CD4-positive, alpha-beta T cell (primary cell): ENCODE data around the gene TPCN1. TPM values are rescaled to one million over a fixed set of nuclear protein-coding genes. Genes with fewer than 3 reads are reported as not detected.

Experiments
- ATAC-seq: fragments of 200-7000 bp; cut with Tn5 transposase; one replicate; pipeline ENCODE4 v1.10.0; 2022; ENCODE audit warnings: mild to moderate bottlenecking; ENCODE audit not compliant: poor library complexity
- CTCF ChIA-PET: fragments of 350-600 bp; sonication (Branson Sonifier 250); formaldehyde crosslinking; loops from one replicate; lab custom pipeline; 2021; ENCODE audit warnings: antibody characterized with exemption, inconsistent platforms; lab: Charles Lee
- POLR2A ChIA-PET: fragments of 350-600 bp; sonication (Branson Sonifier 250); formaldehyde crosslinking; loops from one replicate; lab custom pipeline; 2021; ENCODE audit warnings: antibody characterized with exemption, inconsistent platforms; lab: Charles Lee
- DNase-seq, 14 experiments: peaks; one replicate each; pipeline ENCODE4 v3.0.0-alpha.2; 2013 to 2020; ENCODE audit warnings: mixed read lengths in 2 of 14
- H3K27ac ChIP-seq, 2 donors: one replicate each; pipeline versions ENCODE4 v1.5.1 to v1.7.0; 2013; ENCODE audit warnings: low read length in 2 of 2, low read depth in 1 of 2, mild to moderate bottlenecking in 1 of 2
- H3K27me3 ChIP-seq, 2 experiments: 1 replicate in 1 of 2; 2 replicates in 1 of 2; pipeline versions ENCODE4 v1.6.1 to v1.7.0; 2013; ENCODE audit warnings: low read length in 2 of 2, control low read depth in 1 of 2, mild to moderate bottlenecking in 1 of 2, moderate library complexity in 1 of 2; ENCODE audit not compliant: insufficient read depth in 2 of 2, control insufficient read depth in 1 of 2
- H3K36me3 ChIP-seq: one replicate; pipeline ENCODE4 v1.6.1; 2013; ENCODE audit warnings: low read length, control low read depth; ENCODE audit not compliant: insufficient read depth
- H3K4me1 ChIP-seq: one replicate; pipeline ENCODE4 v1.6.1; 2013; ENCODE audit warnings: low read length, control low read depth; ENCODE audit not compliant: insufficient read depth
- H3K4me3 ChIP-seq: one replicate; pipeline ENCODE4 v1.5.1; 2013; ENCODE audit warnings: mild to moderate bottlenecking, low read length, moderate library complexity
- H3K9me3 ChIP-seq, 2 experiments: 1 replicate in 1 of 2; 2 replicates in 1 of 2; pipeline versions ENCODE4 v1.6.1 to v1.7.0; 2013; ENCODE audit warnings: low read length in 2 of 2, mild to moderate bottlenecking in 2 of 2, control low read depth in 1 of 2, moderate library complexity in 1 of 2; ENCODE audit not compliant: control insufficient read depth in 1 of 2, insufficient read depth in 1 of 2
- H3K27ac Mint-ChIP-seq: one replicate; pipeline ENCODE4 v1.8.0; 2020; ENCODE audit warnings: mixed read lengths
- H3K27me3 Mint-ChIP-seq: one replicate; pipeline ENCODE4 v1.8.0; 2021; ENCODE audit warnings: mixed read lengths
- H3K36me3 Mint-ChIP-seq: one replicate; pipeline ENCODE4 v1.8.0; 2021; ENCODE audit warnings: low read depth, mixed read lengths
- H3K4me1 Mint-ChIP-seq: one replicate; pipeline ENCODE4 v1.8.0; 2021; ENCODE audit warnings: low read depth, mixed read lengths
- H3K4me3 Mint-ChIP-seq: one replicate; pipeline ENCODE4 v1.8.0; 2020; ENCODE audit warnings: mild to moderate bottlenecking, mixed read lengths
- H3K9me3 Mint-ChIP-seq: one replicate; pipeline ENCODE4 v1.8.0; 2020; ENCODE audit warnings: mixed read lengths
- intact Hi-C, 2 experiments: fragments of 100-400 bp; cut with DNase I in 1 of 2; cut with micrococcal nuclease in 1 of 2; formaldehyde crosslinking; loops; one replicate each; pipeline versions ENCODE4 v1.15.1 to v1.9.0; 2023 to 2025; cut with DNase I, micrococcal nuclease
- total RNA-seq, 174 experiments: library from RNA in 2 of 174; stranded (reverse) in 2 of 174; gene quantifications; one replicate each; pipeline ENCODE4 v1.2.3 and lab custom pipeline; 2021 to 2026
- TF ChIP-seq, protein P1 (sequence below): fragments of 200-600 bp; IDR thresholded peaks from one replicate; pipeline ENCODE4 v1.8.0; 2022; ENCODE audit warnings: antibody characterized with exemption, mild to moderate bottlenecking

Gene TPCN1
- total RNA-seq, 2 experiments from 2014 or later, result 52.4 to 59.7 TPM

DNA sequence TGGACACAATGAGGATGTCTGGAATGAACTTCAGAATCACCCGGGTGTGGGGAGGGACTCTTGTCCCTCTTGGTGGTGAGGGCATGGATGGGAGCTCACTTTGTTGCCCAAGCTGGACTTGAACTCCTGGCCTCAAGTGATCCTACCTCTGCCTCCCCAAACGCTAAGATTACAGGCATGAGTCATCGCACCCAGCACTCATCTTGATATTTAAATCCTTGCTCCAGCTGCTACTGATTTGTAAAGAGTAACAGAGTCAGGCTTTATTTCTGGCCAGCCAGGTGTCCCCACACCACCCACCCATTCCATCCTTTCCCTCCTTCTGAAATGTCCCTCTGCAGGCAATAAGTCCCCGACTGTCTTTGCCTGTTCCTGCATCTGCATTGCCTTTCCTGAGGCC is 40.9 kb upstream of the TPCN1 start:
- H3K27me3 ChIP-seq, result no peaks in the 10 kb centered on the region
- H3K27ac ChIP-seq, result no peak overlapping the region
- Mint-ChIP-seq H3K36me3 (peaks cover 80% of the 10 kb centered on the region), H3K9me3 (no peaks in the 10 kb centered on the region), H3K27me3 (no peaks in the 10 kb centered on the region), H3K27ac (no peak overlapping the region), H3K4me1 (peaks cover 21% of the 10 kb centered on the region), H3K4me3 (no peak overlapping the region)
- ChIA-PET CTCF (interaction anchor here (1.1 kb wide), 1 partner anchor 187 kb away, joined by 3 read pairs; no protein-coding TSS in a partner anchor), POLR2A (no interaction called here)
- intact Hi-C loops, result loop anchor here in 1 of 2 experiments (10.0 kb wide), 1 partner anchor 1496 kb away; the partner anchor contains the start of genes ACAD10 and BRAP
- no peak overlapping the region for H3K4me3 ChIP-seq
- no peak for ATAC-seq
- peaks cover 67% of the 10 kb centered on the region for H3K36me3 ChIP-seq
- peaks cover 33% of the 10 kb centered on the region for H3K4me1 ChIP-seq
- no peaks in the 10 kb centered on the region for H3K9me3 ChIP-seq
- no peak for DNase-seq
- TF ChIP-seq, protein P1, sequence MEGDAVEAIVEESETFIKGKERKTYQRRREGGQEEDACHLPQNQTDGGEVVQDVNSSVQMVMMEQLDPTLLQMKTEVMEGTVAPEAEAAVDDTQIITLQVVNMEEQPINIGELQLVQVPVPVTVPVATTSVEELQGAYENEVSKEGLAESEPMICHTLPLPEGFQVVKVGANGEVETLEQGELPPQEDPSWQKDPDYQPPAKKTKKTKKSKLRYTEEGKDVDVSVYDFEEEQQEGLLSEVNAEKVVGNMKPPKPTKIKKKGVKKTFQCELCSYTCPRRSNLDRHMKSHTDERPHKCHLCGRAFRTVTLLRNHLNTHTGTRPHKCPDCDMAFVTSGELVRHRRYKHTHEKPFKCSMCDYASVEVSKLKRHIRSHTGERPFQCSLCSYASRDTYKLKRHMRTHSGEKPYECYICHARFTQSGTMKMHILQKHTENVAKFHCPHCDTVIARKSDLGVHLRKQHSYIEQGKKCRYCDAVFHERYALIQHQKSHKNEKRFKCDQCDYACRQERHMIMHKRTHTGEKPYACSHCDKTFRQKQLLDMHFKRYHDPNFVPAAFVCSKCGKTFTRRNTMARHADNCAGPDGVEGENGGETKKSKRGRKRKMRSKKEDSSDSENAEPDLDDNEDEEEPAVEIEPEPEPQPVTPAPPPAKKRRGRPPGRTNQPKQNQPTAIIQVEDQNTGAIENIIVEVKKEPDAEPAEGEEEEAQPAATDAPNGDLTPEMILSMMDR, result no peak

DNA sequence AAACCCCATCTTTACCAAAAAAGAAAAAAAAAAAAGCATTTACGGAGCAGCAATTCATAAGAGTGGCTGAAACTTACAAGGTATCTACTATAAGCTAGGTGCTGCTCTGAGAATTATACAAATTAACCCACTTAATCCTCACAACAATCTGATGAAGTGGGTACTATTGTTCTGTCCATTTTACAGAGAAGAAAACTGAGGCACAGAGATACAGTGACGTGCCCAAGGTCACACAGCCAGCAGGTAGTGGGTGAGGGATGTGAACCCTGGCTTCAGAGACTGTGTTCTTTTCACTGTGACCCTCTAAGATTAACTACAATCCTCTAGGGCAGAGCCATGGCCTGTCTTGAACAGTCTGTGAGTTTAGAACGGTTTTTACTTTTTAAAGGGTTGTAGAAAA is 39.3 kb upstream of the TPCN1 start:
- intact Hi-C loops, result loop anchor here in 1 of 2 experiments (10.0 kb wide), 1 partner anchor 1497 kb away; the partner anchor contains the start of genes ACAD10 and BRAP
- Histone ChIP-seq H3K27ac (no peak overlapping the region), H3K36me3 (peaks cover 56% of the 10 kb centered on the region), H3K9me3 (no peaks in the 10 kb centered on the region), H3K27me3 (no peaks in the 10 kb centered on the region), H3K4me3 (no peak overlapping the region), H3K4me1 (peaks cover 45% of the 10 kb centered on the region)
- CTCF ChIA-PET, result no interaction called here
- POLR2A ChIA-PET, result no interaction called here
- Mint-ChIP-seq H3K4me3 (no peak overlapping the region), H3K27me3 (no peaks in the 10 kb centered on the region), H3K36me3 (peaks cover 79% of the 10 kb centered on the region), H3K4me1 (peaks cover 31% of the 10 kb centered on the region), H3K27ac (peak overlapping the region; percentile 63), H3K9me3 (no peaks in the 10 kb centered on the region)
- DNase-seq, result no peak
- no peak for ATAC-seq
- TF ChIP-seq, protein P1, result no peak

DNA sequence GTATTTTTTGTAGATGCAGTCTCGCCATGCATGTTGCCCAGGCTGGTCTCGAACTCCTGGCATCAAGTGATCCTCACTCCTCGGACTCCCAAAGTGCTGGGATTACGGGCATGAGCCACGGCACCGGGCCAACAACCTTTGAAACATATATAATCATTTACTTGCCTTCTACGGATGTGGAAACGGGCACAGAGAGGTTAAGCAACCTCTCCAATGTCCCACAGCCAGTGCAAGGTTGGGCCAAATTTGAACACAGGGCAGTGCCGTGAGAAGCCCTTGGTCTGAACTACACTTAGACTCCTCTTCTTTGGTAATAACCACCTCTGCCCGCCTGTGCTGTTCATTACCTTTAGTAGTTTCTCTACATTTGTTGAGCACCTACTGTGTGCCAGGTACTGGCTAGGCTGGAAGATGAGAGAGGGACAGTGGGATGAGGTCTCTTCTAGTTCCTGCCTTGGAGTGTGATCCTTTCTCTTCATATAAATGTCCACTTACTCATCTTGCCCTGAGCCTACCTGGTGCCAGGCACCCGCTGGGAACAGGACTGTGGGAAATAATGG is 38.2 kb upstream of the TPCN1 start:
- Histone ChIP-seq H3K4me1 (peaks cover 52% of the 10 kb centered on the region), H3K27me3 (no peaks in the 10 kb centered on the region), H3K27ac (peak overlapping the region in 1 of 2 donors; percentile 7), H3K36me3 (peaks cover 45% of the 10 kb centered on the region), H3K9me3 (no peaks in the 10 kb centered on the region), H3K4me3 (no peak overlapping the region)
- ATAC-seq (no peak), DNase-seq (no peak)
- H3K4me3 Mint-ChIP-seq, result peak overlapping the region; percentile 66
- TF ChIP-seq, protein P1, result no peak
- peak overlapping the region; percentile 99 for H3K27ac Mint-ChIP-seq
- peaks cover 36% of the 10 kb centered on the region for H3K4me1 Mint-ChIP-seq
- intact Hi-C loops, result loop anchor here in 1 of 2 experiments (10.0 kb wide), 1 partner anchor 1498 kb away; the partner anchor contains the start of genes ACAD10 and BRAP
- H3K27me3 Mint-ChIP-seq, result no peaks in the 10 kb centered on the region
- POLR2A ChIA-PET, result no interaction called here
- no peaks in the 10 kb centered on the region for H3K9me3 Mint-ChIP-seq
- CTCF ChIA-PET, result interaction anchor here (3.6 kb wide), 1 partner anchor 9 kb away, joined by 19 read pairs; no protein-coding TSS in a partner anchor
- H3K36me3 Mint-ChIP-seq, result peaks cover 72% of the 10 kb centered on the region
